Prostate gland (tissue), 2 donors: Measurements from ENCODE around the gene MEIS2.

Source experiments
- POLR2A ChIP-seq: fragments of 450-650 bp; IDR thresholded peaks from one replicate; pipeline ENCODE4 v1.6.1; 2016; ENCODE audit warnings: antibody characterized with exemption, mild to moderate bottlenecking
- TF ChIP-seq, protein P1 (sequence below), 4 experiments: fragments of 200-600 bp in 2 of 4; fragments of 450-650 bp in 2 of 4; sonication (generic) in 2 of 4; IDR thresholded peaks; 1 replicate in 3 of 4; 2 replicates in 1 of 4; pipeline ENCODE4 v1.5.1; 2016 to 2019; ENCODE audit warnings: antibody characterized with exemption in 4 of 4, mild to moderate bottlenecking in 2 of 4, moderate library complexity in 2 of 4

DNA sequence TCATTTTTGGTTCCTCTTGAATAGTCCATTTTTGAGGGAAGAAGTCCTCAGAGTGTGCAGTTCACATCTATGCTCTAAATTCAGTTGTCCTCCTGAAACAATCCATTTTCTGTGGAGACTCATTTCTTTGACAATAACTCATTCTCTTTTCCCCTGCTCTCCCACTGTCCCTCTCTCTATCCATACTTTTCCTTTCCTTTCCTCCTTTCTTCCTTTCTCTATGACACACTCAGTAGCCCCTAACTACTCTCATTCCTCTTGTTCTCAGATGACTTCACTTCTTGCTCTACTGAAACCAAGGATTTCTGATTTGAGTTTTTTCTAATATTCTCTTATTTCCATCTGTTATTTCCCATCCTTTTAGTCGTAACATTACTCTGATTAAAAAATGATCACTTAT is 16.7 kb upstream of the MEIS2 start:
- TF ChIP-seq POLR2A: no peak
- TF ChIP-seq, protein P1, sequence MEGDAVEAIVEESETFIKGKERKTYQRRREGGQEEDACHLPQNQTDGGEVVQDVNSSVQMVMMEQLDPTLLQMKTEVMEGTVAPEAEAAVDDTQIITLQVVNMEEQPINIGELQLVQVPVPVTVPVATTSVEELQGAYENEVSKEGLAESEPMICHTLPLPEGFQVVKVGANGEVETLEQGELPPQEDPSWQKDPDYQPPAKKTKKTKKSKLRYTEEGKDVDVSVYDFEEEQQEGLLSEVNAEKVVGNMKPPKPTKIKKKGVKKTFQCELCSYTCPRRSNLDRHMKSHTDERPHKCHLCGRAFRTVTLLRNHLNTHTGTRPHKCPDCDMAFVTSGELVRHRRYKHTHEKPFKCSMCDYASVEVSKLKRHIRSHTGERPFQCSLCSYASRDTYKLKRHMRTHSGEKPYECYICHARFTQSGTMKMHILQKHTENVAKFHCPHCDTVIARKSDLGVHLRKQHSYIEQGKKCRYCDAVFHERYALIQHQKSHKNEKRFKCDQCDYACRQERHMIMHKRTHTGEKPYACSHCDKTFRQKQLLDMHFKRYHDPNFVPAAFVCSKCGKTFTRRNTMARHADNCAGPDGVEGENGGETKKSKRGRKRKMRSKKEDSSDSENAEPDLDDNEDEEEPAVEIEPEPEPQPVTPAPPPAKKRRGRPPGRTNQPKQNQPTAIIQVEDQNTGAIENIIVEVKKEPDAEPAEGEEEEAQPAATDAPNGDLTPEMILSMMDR (IDR thresholded peaks at IDR 0.05): no peak
